NOMO-1 treated with dmso at 0.1 percent for 144 hours (cell line): ENCODE results near the gene FGD3.
A peak's percentile ranks its signal among the peaks of the same experiment; 100 is the strongest.
"Not testable (repeated sequence)": the region's sequence is repeated elsewhere in the genome, so short reads cannot be mapped to it uniquely, and the experiment has no call there.

ENCODE experiments used
- DNase-seq: peaks from one replicate; lab custom pipeline; 2025; ENCODE audit not compliant: unreplicated experiment; lab: John Stamatoyannopoulos, UW

Gene FGD3

GRCh38 chr9:92947268-92948037 lies at the start of gene FGD3:
TSS of gene FGD3 (plus strand) at chr9:92947523. CDS start at chr9:92976257, 28,734 bp downstream.
- no peak for DNase-seq

GRCh38 chr9:92905137-92905536 lies 42.2 kb upstream of the FGD3 start:
- not testable (repeated sequence) for DNase-seq

DNA sequence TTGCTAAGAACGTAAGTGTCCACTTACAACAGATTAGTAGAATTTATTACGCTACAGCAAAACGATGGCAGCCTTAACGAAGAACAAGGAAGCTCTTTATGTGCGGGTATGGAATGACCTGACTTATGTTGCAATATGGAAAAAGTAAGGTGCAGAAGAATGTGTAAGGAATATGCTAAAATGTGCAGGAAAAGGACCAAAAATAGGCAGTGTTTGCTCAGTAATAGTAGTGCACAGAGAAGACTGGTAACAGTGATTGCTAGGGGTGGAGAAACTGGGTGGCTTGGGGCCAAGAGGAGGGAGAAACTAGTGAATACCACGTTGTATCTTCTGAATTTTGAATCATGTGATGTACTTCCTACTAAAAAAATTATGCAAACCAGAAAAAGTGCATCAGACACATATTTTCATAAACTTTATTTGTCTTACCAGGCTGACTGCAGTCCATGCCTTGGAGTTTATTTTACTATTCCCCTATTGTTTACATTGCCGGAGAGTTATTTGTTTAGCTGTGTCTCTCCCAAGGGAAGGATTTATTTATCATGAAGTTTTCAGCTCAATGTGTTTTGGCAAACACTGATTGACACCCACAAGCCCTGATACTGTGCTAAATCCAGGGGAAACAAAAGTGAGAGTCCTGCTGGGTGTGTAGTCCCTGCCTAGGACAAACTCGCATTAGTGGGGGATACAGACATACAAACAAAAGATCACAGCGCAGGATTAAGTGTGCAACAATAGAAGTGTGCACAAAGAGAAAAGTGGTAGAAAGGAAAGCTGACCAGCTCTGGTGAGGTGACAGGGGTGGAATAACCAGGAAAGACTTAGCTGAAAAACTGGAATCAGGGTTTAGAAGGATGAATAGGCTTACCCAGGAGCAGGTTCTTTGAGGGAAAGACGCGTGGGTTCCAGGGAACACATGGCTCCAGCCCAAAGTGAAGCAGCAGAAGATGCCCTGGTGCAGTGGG lies 35.5 kb upstream of the FGD3 start:
- no peak for DNase-seq

GRCh38 chr9:92917176-92917800 lies 30.0 kb upstream of the FGD3 start:
- DNase-seq, result peak; percentile 80

GRCh38 chr9:92920437-92920836 lies 26.9 kb upstream of the FGD3 start:
- no peak for DNase-seq

- no peak for DNase-seq
These were observed 15.7 kb upstream of the FGD3 start for GRCh38 chr9:92931606-92932005.

DNA sequence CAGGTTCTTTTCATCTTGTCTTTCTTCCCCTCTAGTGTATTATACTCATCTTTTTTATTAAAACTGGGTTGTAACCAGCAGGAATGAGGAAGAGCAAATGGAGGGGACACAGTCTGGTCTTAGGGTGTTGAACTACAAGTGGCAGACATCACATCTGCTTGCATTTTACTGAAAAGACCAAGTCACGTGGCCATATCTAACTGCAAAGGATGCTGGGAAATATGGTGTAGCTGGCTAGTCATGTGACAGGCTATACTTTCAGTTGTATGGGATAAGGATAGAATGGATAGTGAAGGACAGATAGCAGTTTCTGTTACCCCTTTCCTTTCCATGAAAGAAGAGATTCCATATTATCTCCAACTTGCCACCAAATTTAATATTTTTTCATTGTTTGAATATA lies 13.0 kb upstream of the FGD3 start:
- no peak for DNase-seq

GRCh38 chr9:92938025-92938424 lies 9.3 kb upstream of the FGD3 start:
- DNase-seq, result no peak

DNA sequence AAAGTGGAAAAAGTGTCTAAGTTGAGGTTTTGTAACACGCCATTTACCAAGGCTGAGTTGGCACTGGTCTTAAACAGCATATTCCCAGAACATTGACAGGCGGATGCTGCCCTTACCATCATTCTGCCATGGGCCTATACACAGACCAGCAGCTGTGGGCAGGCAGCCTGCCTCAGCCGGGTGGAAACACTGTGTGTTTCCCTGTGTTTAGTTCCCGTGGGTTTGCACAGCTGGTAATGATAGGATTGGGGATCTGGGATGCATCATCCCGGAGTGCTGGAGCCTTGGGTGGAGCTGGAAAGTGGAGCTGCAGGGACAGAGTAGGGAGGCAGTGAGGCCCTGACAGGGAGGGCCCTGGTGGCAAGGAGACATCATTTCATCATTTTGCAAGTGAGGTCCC lies 5.5 kb upstream of the FGD3 start:
- DNase-seq, result no peak

DNA sequence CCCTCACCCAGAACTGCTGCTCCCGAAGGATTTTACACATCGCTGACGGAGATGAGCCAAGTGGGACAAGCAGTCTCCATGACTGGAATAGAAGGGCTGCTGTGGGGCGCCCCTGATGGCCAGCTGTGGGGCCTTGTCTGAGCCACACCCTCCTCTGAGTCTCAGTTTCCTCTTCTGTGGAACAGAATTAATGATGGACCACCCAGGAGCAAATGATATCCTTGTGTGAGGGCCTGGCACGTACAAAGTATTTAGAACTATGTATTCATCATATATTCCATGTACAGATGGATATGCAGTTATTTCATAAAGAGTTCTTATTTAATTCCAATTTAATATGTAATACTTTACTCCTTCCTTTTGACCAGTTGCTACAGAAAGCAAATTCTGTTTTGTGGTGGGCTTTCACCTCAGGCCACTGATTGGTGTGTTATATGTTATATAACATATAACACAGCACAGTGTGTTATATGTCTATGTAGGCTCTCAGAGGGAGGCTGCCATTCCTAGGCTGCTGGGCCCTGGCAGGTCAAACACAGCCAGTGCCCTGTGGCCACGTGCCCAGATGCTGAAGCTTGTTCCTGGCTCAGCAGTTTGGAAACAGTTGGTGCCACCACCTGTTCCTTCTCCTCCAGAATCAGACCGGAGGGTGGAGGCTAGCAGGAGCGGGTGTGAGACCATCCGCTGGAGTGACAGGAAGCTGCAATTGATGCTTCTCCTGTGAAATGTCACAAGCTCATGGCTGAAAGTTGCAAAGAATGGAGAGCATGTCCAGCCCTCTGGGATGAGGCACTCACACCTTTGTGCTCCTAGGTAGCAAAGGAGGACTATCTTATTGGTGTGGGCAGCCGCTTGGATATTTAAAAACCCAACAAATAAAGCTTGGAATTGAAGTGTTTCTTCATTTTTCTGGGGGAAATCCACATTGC lies 4.4 kb upstream of the FGD3 start:
- DNase-seq, result no peak

DNA sequence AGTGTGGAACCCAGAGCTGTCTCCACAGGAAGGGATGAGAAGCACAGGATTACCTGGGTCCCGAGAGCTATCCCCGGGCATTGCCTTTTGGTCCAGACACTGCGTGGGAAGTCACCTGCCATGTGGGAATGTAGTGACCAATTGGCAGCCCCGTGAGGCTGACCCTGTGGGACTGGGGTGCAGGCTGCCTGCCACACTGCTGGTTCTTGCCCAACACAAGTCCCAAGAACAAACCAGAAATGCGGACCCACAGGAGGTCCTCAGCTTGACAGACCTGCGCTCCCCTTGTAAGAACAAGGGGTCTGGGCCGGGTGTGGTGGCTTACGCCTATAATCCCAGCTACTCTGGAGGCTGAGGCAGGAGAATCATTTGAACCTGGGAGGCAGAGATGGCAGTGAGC lies 2.4 kb upstream of the FGD3 start:
- DNase-seq, result no peak

DNA sequence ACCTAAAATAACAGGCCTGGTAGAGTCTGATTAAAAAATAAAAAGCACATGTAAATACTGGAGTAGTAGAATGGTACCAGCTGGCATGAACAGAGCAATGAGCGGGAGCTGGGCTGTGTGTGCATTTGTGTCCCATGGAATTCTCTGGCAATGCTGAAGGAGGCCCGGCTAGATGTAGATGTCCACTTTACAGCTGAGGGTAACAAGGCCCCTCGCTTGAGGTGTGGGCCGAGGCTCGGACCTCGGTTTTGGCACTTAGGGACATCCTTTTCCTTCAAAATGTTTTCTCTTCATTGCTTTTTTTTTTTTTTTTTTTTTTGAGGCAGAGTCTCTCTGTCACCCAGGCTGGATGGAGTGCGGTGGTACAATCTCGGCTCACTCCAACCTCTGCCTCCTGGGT lies 1.5 kb upstream of the FGD3 start:
- no peak for DNase-seq

GRCh38 chr9:92948038-92948534 lies 763 bp downstream of the FGD3 start:
- no peak for DNase-seq

GRCh38 chr9:92948632-92949031 lies 1.3 kb downstream of the FGD3 start:
- no peak for DNase-seq

DNA sequence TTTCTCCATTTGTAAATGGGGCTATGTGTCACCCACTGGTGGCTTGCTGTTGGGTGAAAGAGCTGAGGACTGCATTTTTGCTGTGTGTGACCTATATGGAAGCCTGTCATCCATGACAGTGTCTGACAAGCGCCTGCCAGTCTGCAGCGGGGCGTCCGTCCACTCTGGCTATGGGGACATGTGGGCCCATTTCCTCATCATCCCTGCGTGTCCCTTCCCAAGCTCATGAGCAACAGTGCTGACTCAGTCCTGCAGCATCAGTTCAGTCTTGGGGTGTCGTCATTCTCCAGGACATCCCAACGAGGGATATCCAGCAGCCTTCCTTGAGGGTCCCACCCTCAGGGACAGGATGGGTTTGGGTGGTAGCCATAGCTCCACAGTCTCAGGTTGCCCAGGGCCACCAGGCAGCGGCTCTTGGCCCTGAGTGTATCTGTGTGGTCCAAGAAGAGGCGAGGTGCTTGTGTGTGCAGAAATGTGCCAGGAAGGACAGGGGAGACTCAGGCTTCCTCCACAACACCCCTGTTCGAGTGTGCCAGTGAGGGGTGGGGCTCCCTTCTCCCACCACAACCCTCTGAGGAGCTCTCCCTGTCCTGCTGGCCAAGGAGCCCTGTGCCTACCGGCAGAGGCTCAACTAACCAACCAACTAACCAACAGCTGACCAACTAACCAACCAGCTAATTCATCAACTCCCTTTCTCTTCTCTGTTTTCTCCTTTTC lies 2.1 kb downstream of the FGD3 start:
- DNase-seq, result no peak

GRCh38 chr9:92950359-92950955 lies 3.1 kb downstream of the FGD3 start:
- DNase-seq, result no peak

- no peak for DNase-seq
These were observed 5.7 kb downstream of the FGD3 start for GRCh38 chr9:92952906-92953610.

- DNase-seq, result no peak
These were observed 6.9 kb downstream of the FGD3 start for GRCh38 chr9:92954049-92954861.
